DND-41 (cell line): ENCODE measurements around the gene C9orf50.

ENCODE experiments used
- ATAC-seq: fragments of 200-7000 bp; cut with Tn5 transposase; 3 replicates; pipeline ENCODE4 v1.9.1; 2021; ENCODE audit warnings: low read depth; ENCODE audit not compliant: insufficient read depth
- DNase-seq: peaks from one replicate; pipeline ENCODE4 v3.0.0-alpha.2; 2020
- H2AFZ ChIP-seq: 2 replicates; pipeline ENCODE4 v1.6.0; 2012; ENCODE audit warnings: low read depth, low read length
- H3K27ac ChIP-seq: 2 replicates; pipeline ENCODE4 v1.5.1; 2012; ENCODE audit warnings: low read length, inconsistent platforms
- H3K27me3 ChIP-seq: fragments of 200-600 bp; sonication (generic); 2 replicates; pipeline ENCODE4 v1.6.0; 2012; ENCODE audit warnings: low read length, mild to moderate bottlenecking, inconsistent platforms; ENCODE audit not compliant: insufficient read depth, poor library complexity
- H3K36me3 ChIP-seq: 2 replicates; pipeline ENCODE4 v1.5.1; 2012; ENCODE audit warnings: low read length, inconsistent platforms; ENCODE audit not compliant: insufficient read depth
- H3K4me1 ChIP-seq: 2 replicates; pipeline ENCODE4 v1.5.1; 2012; ENCODE audit warnings: mild to moderate bottlenecking, low read length; ENCODE audit not compliant: insufficient read depth
- H3K4me2 ChIP-seq: 2 replicates; pipeline ENCODE4 v1.6.0; 2012; ENCODE audit warnings: mild to moderate bottlenecking, moderate library complexity, low read length, inconsistent platforms; ENCODE audit not compliant: insufficient read depth
- H3K4me3 ChIP-seq, 2 experiments: fragments of 200-600 bp in 1 of 2; shearing (Covaris generic) in 1 of 2; 2 replicates each; pipeline ENCODE4 v1.5.1; 2012 to 2016; ENCODE audit warnings: inconsistent platforms in 2 of 2, low read length in 2 of 2, mild to moderate bottlenecking in 2 of 2, low read depth in 1 of 2, moderate library complexity in 1 of 2
- H3K79me2 ChIP-seq: 2 replicates; pipeline ENCODE4 v1.6.0; 2012; ENCODE audit warnings: low read length, inconsistent platforms; ENCODE audit not compliant: insufficient read depth
- H3K9ac ChIP-seq: 2 replicates; pipeline ENCODE4 v1.6.0; 2012; ENCODE audit warnings: low read depth, mild to moderate bottlenecking, inconsistent platforms, low read length, moderate library complexity
- H3K9me3 ChIP-seq: 2 replicates; pipeline ENCODE4 v1.5.1; 2012; ENCODE audit warnings: low read length, moderate library complexity, mild to moderate bottlenecking, inconsistent platforms; ENCODE audit not compliant: insufficient read depth, severe bottlenecking
- H4K20me1 ChIP-seq: 2 replicates; pipeline ENCODE4 v1.6.0; 2012; ENCODE audit warnings: low read length; ENCODE audit not compliant: insufficient read depth
- CTCF ChIP-seq: IDR thresholded peaks from 2 replicates; pipeline ENCODE4 v1.5.1; 2012; ENCODE audit warnings: borderline replicate concordance, low read length, moderate library complexity, mild to moderate bottlenecking; ENCODE audit not compliant: poor library complexity, severe bottlenecking; ENCODE audit errors: extremely low read depth
- EZH2 ChIP-seq: IDR thresholded peaks from 3 replicates; pipeline ENCODE4 v1.6.1; 2012; ENCODE audit warnings: borderline replicate concordance, low read depth, mild to moderate bottlenecking, moderate library complexity, low read length, inconsistent platforms; ENCODE audit not compliant: severe bottlenecking

Gene C9orf50

GRCh38 chr9:129655154-129655553, 34.3 kb upstream of the C9orf50 start:
- no peak overlapping the region for H2AFZ ChIP-seq
- no peak overlapping the region for H3K4me3 ChIP-seq
- H3K9ac ChIP-seq, result no peak overlapping the region
- H3K27me3 ChIP-seq, result no peaks in the 10 kb centered on the region
- TF ChIP-seq EZH2, result no peak
- TF ChIP-seq CTCF, result no peak
- H4K20me1 ChIP-seq, result no peaks in the 10 kb centered on the region
- no peaks in the 10 kb centered on the region for H3K4me1 ChIP-seq
- no peak overlapping the region for H3K4me2 ChIP-seq
- no peak for DNase-seq
- H3K9me3 ChIP-seq, result no peaks in the 10 kb centered on the region
- H3K79me2 ChIP-seq, result no peaks in the 10 kb centered on the region
- no peak for ATAC-seq
- H3K36me3 ChIP-seq, result no peaks in the 10 kb centered on the region
- no peak overlapping the region for H3K27ac ChIP-seq

DNA sequence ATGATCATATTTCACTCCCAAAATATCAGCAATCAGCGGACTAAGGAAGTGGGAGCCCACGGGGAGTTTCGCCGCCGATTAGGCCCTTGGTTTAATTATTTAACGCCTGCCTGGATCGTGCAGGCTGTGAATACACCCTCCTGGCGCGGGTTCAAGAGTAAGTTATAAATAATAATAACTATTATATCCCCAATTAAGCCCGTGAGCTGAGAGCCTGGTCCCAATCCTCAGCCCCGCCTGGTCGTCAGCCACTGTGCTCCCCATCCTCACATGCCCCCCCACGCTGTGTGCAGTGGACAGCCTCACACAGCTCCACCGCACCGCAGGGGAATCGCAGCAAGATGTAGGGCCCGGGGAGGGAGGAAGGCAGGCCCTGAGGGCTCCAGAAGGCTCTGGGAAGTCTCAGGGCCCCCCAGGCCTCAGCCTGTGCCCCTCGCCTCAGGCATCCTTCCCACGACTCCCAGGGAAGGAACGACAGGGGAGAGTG, 33.7 kb upstream of the C9orf50 start:
- Histone ChIP-seq H3K4me2 (no peak overlapping the region), H3K27me3 (no peaks in the 10 kb centered on the region), H3K4me3 (no peak overlapping the region), H3K9ac (no peak overlapping the region), H3K79me2 (no peaks in the 10 kb centered on the region), H3K4me1 (no peaks in the 10 kb centered on the region), H3K9me3 (no peaks in the 10 kb centered on the region), H4K20me1 (no peaks in the 10 kb centered on the region), H3K36me3 (no peaks in the 10 kb centered on the region), H2AFZ (no peak overlapping the region), H3K27ac (no peak overlapping the region)
- TF ChIP-seq EZH2, result no peak
- TF ChIP-seq CTCF, result no peak
- DNase-seq, result no peak
- ATAC-seq, result no peak

DNA sequence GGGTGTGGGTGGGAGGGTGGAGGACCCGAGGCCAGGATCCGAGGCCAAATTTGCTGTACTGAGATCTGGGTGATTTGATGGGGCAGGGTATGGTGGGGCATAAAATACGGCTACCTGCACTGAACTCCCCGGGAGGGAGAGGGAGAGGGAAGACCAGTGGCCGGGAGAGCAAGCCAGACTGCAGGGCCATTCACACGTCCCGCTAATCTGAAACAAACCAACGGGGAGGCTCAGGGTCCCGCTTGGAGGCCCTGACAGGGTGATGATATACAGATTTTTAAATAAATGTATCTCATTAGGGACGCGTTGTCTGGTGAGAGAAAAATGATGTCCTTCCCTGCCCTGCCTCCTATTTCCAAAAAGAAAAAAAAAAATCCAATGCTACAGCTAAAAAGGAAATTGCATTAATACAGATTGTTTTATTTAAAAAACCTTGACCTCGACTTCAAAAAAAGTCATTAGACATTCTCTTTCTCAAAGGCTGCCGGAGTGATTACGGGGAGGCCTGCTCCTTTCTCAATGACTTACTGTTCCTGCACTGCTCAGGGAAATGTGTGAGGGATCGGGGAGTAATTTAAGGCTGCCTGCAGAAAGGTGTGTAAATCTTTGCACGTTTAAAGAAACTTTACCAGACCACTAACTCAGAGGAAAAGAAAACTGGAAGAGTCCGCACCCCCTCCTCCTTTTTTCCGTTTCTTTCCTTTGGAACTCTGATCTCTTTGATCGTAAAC, 33.1 kb upstream of the C9orf50 start:
- no peaks in the 10 kb centered on the region for H3K36me3 ChIP-seq
- no peak overlapping the region for H3K4me3 ChIP-seq
- ATAC-seq (no peak), DNase-seq (no peak)
- no peaks in the 10 kb centered on the region for H3K79me2 ChIP-seq
- TF ChIP-seq CTCF (no peak), EZH2 (no peak)
- H2AFZ ChIP-seq, result no peak overlapping the region
- no peaks in the 10 kb centered on the region for H3K9me3 ChIP-seq
- H3K4me1 ChIP-seq, result no peaks in the 10 kb centered on the region
- no peaks in the 10 kb centered on the region for H3K27me3 ChIP-seq
- H3K9ac ChIP-seq, result no peak overlapping the region
- no peak overlapping the region for H3K27ac ChIP-seq
- H4K20me1 ChIP-seq, result no peaks in the 10 kb centered on the region
- H3K4me2 ChIP-seq, result no peak overlapping the region
